Small intestine (tissue), 7 donors: ENCODE measurements around the gene ARPP21. TPM values are rescaled to one million over a fixed set of nuclear protein-coding genes. Genes with fewer than 3 reads are reported as not detected.

Source experiments
- DNase-seq, 2 donors: peaks; one replicate each; pipeline versions ENCODE4 v3.0.0 to v3.0.0-alpha.2; 2013
- FAIRE-seq: peaks from 2 replicates; lab custom pipeline; 2012; peaks lifted over from hg19 to GRCh38; lab: Jason Lieb, UNC
- H3K27ac ChIP-seq, 3 donors: one replicate each; pipeline ENCODE4 v1.5.1; 2013; ENCODE audit warnings: low read length in 2 of 3, mild to moderate bottlenecking in 2 of 3, control low read depth in 1 of 3, inconsistent platforms in 1 of 3, low read depth in 1 of 3, moderate library complexity in 1 of 3
- H3K27me3 ChIP-seq, 3 donors: one replicate each; pipeline ENCODE4 v1.6.1; 2013; ENCODE audit warnings: low read length in 3 of 3, inconsistent platforms in 1 of 3; ENCODE audit not compliant: control insufficient read depth in 3 of 3, insufficient read depth in 3 of 3
- H3K36me3 ChIP-seq, 3 donors: one replicate each; pipeline ENCODE4 v1.6.1; 2013; ENCODE audit warnings: low read length in 3 of 3, inconsistent platforms in 1 of 3, low read depth in 1 of 3, mild to moderate bottlenecking in 1 of 3, moderate library complexity in 1 of 3; ENCODE audit not compliant: control insufficient read depth in 3 of 3, insufficient read depth in 2 of 3
- H3K4me1 ChIP-seq, 3 donors: one replicate each; pipeline ENCODE4 v1.6.1; 2013; ENCODE audit warnings: low read length in 2 of 3, inconsistent platforms in 1 of 3, low read depth in 1 of 3, mild to moderate bottlenecking in 1 of 3, moderate library complexity in 1 of 3; ENCODE audit not compliant: control insufficient read depth in 3 of 3, insufficient read depth in 2 of 3
- H3K4me3 ChIP-seq, 3 donors: one replicate each; pipeline ENCODE4 v1.5.1; 2013; ENCODE audit warnings: low read length in 3 of 3, control low read depth in 1 of 3, inconsistent platforms in 1 of 3, low read depth in 1 of 3, mild to moderate bottlenecking in 1 of 3, moderate library complexity in 1 of 3
- H3K9me3 ChIP-seq, 2 donors: one replicate each; pipeline ENCODE4 v1.6.1; 2013; ENCODE audit warnings: low read depth in 1 of 2, low read length in 1 of 2; ENCODE audit not compliant: control insufficient read depth in 2 of 2, insufficient read depth in 1 of 2
- WGBS, 3 donors: extraction: QIAGEN DNeasy Blood & Tissue Kit; methylation state at CpG; one replicate each; pipeline ENCODE4 v1.1.7; 2013; 5-methylcytosine and 5-hydroxymethylcytosine counted together
- polyA plus RNA-seq, 4 donors: library from polyadenylated mRNA; stranded (reverse) in 3 of 4; unstranded in 1 of 4; fragments of 200-250 nt in 3 of 4; fragments of 120-200 nt in 1 of 4; gene quantifications; one replicate each; pipeline versions ENCODE4 v1.2.1 to v1.2.3, GENCODE V29; 2013
- donor health status: healthy with polysubstance abuse.
- donor health status: control.
- donor health status: control.
- donor health status: Bipolar disorder and iron deficiency.
- donor health status: healthy.

The ARPP21 gene
- polyA plus RNA-seq, 4 donors = 0.74 to 1.4 TPM; not detected in 2

DNA sequence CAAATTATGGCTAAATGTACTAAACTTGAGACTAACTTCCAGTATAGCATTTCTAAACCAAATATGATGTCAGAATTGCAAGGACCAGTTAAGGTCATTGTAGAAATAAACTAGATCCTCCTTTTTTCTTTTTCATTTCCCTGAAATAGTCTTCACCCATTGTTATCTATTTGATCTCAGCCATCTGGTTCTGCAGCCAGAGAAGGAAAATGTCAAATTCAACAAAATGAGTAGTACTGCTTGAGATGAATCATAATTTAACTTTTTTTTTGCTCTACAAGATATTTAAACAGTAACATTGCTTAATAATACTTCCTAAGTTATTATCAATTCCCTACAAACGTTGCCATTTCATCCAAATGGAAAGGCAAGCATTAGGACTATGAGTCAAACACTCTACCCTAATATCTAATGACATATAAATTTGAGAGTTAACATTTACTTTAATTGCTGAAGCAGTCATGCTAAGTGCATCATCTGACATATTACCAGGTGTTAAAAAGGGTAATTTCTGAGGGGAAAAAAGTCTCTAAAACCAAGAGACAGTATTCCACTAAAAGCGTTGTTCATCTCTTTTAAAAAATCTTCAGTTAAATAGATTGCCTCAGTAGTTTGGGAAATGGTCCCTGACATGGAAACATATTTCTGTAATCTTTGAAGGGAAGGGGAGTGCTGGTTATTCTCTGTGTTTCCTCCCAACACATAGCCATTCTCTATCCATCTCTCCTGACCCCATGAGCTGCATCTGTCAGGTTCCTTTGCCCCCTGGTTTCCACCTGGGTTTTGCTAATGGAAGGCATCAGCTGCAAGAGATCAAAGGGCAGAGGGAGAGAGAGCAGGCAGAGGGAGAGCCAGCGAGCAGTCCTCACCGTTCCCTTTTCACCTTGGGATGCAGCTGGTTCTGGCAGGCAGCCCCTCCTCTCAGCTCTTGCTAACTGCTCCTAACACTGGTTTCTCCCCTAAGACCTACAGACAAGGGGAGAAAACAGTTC lies 138.5 kb downstream of the ARPP21 start:
- no peaks in the 10 kb centered on the region for H3K9me3 ChIP-seq
- whole genome bisulfite sequencing, 3 donors = 34 to 48% (median 46%) methylated on average over 4 of the region's 4 CpGs

DNA sequence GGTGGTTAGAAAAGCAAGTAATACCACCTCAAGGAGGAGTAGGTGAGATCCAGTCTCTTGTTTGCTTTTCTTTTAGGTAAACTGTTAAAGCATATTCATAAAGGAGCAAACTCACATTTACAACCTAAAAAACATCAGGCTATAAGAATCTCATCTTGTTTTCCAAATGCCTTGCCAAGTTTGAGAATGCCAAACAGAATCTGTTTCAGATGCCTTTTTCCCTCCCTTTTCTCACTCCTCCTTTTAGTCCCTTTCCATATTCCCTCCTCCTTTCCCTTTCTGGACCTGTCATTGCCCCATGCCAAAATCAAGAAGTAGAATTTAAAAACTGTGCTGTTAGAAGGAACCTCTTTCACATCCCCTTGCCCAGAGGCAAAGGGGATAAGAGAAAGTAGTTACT lies 140.3 kb downstream of the ARPP21 start:
- no peaks in the 10 kb centered on the region for H3K4me1 ChIP-seq
- H3K27me3 ChIP-seq = no peaks in the 10 kb centered on the region
- DNase-seq = no peak
- no peaks in the 10 kb centered on the region for H3K36me3 ChIP-seq
- no peak for FAIRE-seq
- H3K9me3 ChIP-seq = no peaks in the 10 kb centered on the region
- H3K27ac ChIP-seq = no peak overlapping the region
- H3K4me3 ChIP-seq = no peak overlapping the region

More for the DNA sequence above, 138.5 kb downstream of the ARPP21 start:
- H3K27ac ChIP-seq = no peak overlapping the region
- no peaks in the 10 kb centered on the region for H3K27me3 ChIP-seq
- no peak for DNase-seq
- FAIRE-seq = no peak
- H3K4me3 ChIP-seq = no peak overlapping the region
- no peaks in the 10 kb centered on the region for H3K36me3 ChIP-seq
- no peaks in the 10 kb centered on the region for H3K4me1 ChIP-seq

DNA sequence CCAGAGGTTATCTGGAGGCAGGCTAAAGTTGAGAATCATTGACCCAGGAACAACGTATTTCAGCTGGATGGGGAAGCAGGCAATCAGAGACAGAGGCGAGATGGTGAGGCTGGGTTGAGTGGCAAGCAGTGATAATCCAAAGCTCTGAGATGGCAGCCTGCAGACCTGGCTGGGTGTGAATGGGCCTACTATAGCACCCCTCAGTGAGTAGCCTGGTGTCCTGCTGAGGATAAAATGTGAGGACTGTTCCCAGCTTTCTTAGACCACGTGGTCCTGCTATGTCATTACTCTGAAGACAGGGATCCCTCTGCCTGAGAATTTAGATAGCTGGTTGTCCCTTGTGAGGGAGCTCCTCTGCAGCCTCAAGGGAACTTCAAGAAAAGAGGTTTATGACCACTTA lies 141.5 kb downstream of the ARPP21 start:
- H3K4me3 ChIP-seq = no peak overlapping the region
- H3K36me3 ChIP-seq = no peaks in the 10 kb centered on the region
- H3K27me3 ChIP-seq = no peaks in the 10 kb centered on the region
- no peak for DNase-seq
- no peak for FAIRE-seq
- no peak overlapping the region for H3K27ac ChIP-seq
- no peaks in the 10 kb centered on the region for H3K4me1 ChIP-seq
- 33 to 54% (median 40%) methylated on average over 3 of the region's 3 CpGs for WGBS, 3 donors
- H3K9me3 ChIP-seq = no peaks in the 10 kb centered on the region

DNA sequence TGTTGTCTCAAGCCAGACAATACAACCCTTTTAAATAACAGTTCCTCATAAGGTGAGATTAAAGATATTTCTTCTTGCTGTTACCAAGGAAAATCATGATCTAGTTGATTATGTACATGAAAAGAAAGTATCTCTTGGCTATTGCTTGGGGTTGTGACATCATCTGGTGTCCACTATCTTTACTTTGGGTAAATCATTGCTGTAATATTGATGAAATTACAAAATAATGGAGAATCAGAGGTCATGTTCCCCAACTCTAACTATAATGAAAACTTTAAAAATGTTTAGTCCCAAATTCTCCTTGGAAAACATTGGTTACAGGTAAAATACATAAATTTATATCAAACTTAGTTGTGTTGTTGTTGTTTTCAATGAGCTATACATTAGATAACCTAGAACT lies 142.2 kb downstream of the ARPP21 start:
- Histone ChIP-seq H3K36me3 (no peaks in the 10 kb centered on the region), H3K4me1 (no peaks in the 10 kb centered on the region), H3K9me3 (no peaks in the 10 kb centered on the region), H3K27me3 (no peaks in the 10 kb centered on the region), H3K27ac (no peak overlapping the region), H3K4me3 (no peak overlapping the region)
- no peak for DNase-seq
- no peak for FAIRE-seq

DNA sequence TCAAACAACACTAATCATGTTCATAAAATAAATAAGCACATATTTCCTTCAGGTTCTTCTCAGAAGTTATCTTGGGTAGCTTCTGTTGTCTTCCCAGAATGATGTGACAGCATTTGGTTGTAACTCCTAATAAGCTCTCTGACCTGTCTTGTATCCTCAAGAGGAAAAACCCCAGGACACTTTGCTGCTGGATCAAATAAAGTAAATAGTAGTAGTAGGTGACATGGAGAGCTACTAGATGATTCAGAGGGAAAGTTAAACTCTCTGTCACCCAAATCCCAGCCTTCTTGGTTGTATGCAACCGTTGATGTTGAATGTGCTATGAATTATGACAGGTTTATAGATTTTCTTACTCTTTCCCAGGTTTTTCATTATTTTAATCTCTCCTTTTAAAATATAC lies 143.0 kb downstream of the ARPP21 start:
- WGBS, 3 donors = 72 to 84% (median 80%) methylated on average over 1 of the region's 1 CpG
- Histone ChIP-seq H3K4me1 (no peaks in the 10 kb centered on the region), H3K36me3 (no peaks in the 10 kb centered on the region), H3K27me3 (no peaks in the 10 kb centered on the region), H3K27ac (no peak overlapping the region), H3K4me3 (no peak overlapping the region), H3K9me3 (no peaks in the 10 kb centered on the region)
- FAIRE-seq (no peak), DNase-seq (no peak)

DNA sequence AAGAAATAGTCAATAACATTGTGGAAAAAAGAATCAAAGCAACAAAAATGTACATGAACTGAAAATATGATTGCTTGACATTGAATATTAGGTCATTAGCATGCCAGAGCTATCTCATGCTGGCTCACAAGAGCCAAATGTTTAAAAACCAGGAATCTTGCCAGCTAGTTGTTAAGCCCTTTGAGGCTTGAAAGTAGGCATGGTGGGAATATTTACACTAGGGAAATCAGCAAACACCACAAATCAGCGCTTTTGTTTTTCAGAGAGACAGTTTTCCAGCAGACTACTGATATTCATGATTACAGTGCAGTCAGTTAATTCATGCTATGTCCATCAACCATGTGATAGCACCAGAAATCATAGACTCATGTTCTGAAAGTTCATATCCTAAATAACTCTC lies 144.8 kb downstream of the ARPP21 start:
- Histone ChIP-seq H3K27ac (no peak overlapping the region), H3K4me3 (no peak overlapping the region), H3K27me3 (no peaks in the 10 kb centered on the region), H3K4me1 (no peaks in the 10 kb centered on the region), H3K9me3 (no peaks in the 10 kb centered on the region), H3K36me3 (no peaks in the 10 kb centered on the region)
- FAIRE-seq (no peak), DNase-seq (no peak)
- 63 to 75% (median 74%) methylated on average over 1 of the region's 1 CpG for WGBS, 3 donors

DNA sequence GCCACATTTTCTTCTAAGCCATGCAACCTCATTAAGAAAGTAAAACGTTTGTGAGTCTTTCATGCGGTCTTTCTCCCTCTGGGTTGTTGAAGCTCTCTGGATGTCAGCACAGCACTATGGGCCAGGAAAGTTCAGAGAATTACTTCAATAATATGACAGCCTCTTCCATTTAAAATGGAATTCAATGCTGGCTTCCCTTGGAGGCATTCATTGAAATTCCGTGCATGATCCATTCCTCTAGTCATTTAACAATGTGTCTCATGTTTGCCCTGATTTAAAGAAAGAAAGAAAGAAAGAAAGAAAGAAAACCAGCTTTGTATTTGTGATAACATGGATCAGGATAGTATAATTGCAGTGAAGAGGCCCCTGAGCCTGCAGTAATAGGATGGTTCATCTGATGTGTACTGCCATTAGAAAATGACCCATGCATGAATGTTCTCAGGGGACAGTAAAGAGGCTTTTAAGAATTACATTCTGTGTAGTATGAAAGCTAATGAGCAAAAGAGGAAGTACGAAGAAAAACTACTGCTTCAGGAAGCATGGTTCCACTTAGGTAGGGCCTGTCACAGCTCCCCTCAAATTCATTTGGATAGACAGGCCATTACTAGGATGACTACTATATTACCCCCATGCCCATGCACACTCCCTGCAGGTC lies 146.0 kb downstream of the ARPP21 start:
- Histone ChIP-seq H3K9me3 (no peaks in the 10 kb centered on the region), H3K27me3 (no peaks in the 10 kb centered on the region), H3K36me3 (no peaks in the 10 kb centered on the region), H3K4me1 (no peaks in the 10 kb centered on the region), H3K27ac (no peak overlapping the region), H3K4me3 (no peak overlapping the region)
- FAIRE-seq = no peak
- DNase-seq = no peak
- 83 to 90% (median 87%) methylated on average over 4 of the region's 4 CpGs for WGBS, 3 donors

DNA sequence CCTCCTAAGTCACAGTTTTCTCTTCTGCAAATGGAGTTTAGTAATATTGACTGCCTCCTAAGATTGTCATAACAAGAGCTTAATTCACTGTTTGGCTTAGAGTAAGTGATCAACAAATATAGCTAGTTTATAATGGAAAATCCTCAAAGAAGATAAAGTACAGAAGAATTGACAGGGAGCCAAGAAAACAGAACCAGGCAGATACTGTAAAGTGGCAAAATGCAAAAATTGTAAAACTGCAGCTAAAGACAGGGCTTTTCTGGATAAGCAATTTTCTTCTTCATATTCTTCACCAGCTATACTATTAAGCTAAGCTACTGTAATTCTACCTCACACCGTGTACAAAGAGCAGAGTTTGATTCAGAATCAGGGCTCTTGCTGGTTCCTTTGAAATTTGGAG lies 148.6 kb downstream of the ARPP21 start:
- H3K27me3 ChIP-seq = no peaks in the 10 kb centered on the region
- FAIRE-seq = no peak
- H3K36me3 ChIP-seq = no peaks in the 10 kb centered on the region
- no peaks in the 10 kb centered on the region for H3K4me1 ChIP-seq
- H3K4me3 ChIP-seq = no peak overlapping the region
- no peaks in the 10 kb centered on the region for H3K9me3 ChIP-seq
- WGBS, 3 donors = 58 to 81% (median 67%) methylated on average over 1 of the region's 1 CpG
- H3K27ac ChIP-seq = no peak overlapping the region
- DNase-seq = no peak
